Memory B cell (primary cell): ENCODE data around the gene CCSER2.

ENCODE experiments used
- ATAC-seq: fragments of 150-1000 bp; cut with Tn5 transposase; 2 replicates; pipeline ENCODE4 v1.10.0; 2021; ENCODE audit warnings: low read depth, mild to moderate bottlenecking, moderate library complexity
- DNase-seq, 2 donors: peaks; one replicate each; pipeline ENCODE4 v3.0.0; 2022; ENCODE audit warnings: low spot score in 2 of 2
- H3K27ac Mint-ChIP-seq: one replicate; pipeline ENCODE4 v1.8.0; 2022; ENCODE audit warnings: mild to moderate bottlenecking, moderate library complexity, mixed read lengths
- H3K27me3 Mint-ChIP-seq: one replicate; pipeline ENCODE4 v1.8.0; 2022; ENCODE audit warnings: mixed read lengths
- H3K36me3 Mint-ChIP-seq: one replicate; pipeline ENCODE4 v1.8.0; 2022; ENCODE audit warnings: mild to moderate bottlenecking, mixed read lengths
- H3K4me1 Mint-ChIP-seq: one replicate; pipeline ENCODE4 v1.8.0; 2022; ENCODE audit warnings: mixed read lengths
- H3K4me3 Mint-ChIP-seq: one replicate; pipeline ENCODE4 v1.8.0; 2022; ENCODE audit warnings: mild to moderate bottlenecking, moderate library complexity, mixed read lengths
- H3K9me3 Mint-ChIP-seq: one replicate; pipeline ENCODE4 v1.8.0; 2022; ENCODE audit warnings: mixed read lengths

The CCSER2 gene

DNA sequence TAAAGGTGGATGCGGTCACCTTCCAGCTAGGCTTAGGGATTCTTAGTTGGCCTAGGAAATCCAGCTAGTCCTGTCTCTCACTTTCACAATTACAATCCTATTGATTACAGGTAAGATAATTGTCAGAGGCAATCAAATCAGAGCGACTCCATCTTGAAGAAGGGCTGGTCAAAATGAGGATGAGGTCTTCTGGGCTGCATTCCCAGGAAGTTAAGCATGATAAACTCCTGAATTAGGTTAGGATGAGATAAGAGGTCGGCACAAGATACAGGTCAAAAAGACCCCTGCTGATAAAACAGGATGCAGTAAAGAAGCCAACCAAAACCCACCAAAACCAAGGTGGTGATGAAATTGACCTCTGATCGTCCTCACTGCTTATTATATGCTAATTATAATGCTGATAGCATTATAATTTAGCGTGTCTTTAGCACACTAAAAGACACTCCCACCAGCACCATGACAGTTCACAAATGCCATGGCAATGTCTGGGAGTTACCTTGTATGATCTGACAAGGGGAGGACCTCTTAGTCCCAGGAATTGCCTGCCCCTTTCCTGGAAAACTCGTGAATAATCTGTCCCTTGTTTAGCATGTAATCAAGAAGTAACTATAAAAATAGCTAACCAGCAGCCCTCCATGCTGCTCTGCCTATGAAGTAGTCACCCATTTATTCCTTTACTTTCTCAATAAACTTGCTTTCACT lies 237.6 kb downstream of the CCSER2 start:
- H3K4me3 Mint-ChIP-seq: no peak overlapping the region
- peaks cover 2% of the 10 kb centered on the region for H3K4me1 Mint-ChIP-seq
- H3K36me3 Mint-ChIP-seq: no peaks in the 10 kb centered on the region
- no peak for ATAC-seq
- no peak overlapping the region for H3K27ac Mint-ChIP-seq
- peaks cover 22% of the 10 kb centered on the region for H3K27me3 Mint-ChIP-seq
- peaks cover 2% of the 10 kb centered on the region for H3K9me3 Mint-ChIP-seq
- DNase-seq: no peak

GRCh38 chr10:84567133-84567532 lies 238.7 kb downstream of the CCSER2 start:
- peaks cover 2% of the 10 kb centered on the region for H3K4me1 Mint-ChIP-seq
- peaks cover 2% of the 10 kb centered on the region for H3K9me3 Mint-ChIP-seq
- no peak overlapping the region for H3K27ac Mint-ChIP-seq
- ATAC-seq: no peak
- peaks cover 22% of the 10 kb centered on the region for H3K27me3 Mint-ChIP-seq
- no peak for DNase-seq
- no peak overlapping the region for H3K4me3 Mint-ChIP-seq
- no peaks in the 10 kb centered on the region for H3K36me3 Mint-ChIP-seq
